KOPT-K1 (cell line): ENCODE results near the gene EEIG2.
"Not testable (repeated sequence)": the region's sequence is repeated elsewhere in the genome, so short reads cannot be mapped to it uniquely, and the experiment has no call there.

Source experiments
- H3K27ac ChIP-seq: fragments of 200-600 bp; sonication (generic); 2 replicates; pipeline ENCODE4 v1.5.1; 2016; ENCODE audit warnings: antibody characterized with exemption, mild to moderate bottlenecking, low read depth, low read length; ENCODE audit not compliant: poor library complexity, severe bottlenecking
- H3K36me3 ChIP-seq: fragments of 200-600 bp; sonication (generic); 2 replicates; pipeline ENCODE4 v1.5.1; 2017; ENCODE audit warnings: antibody characterized with exemption, mild to moderate bottlenecking, low read length, moderate library complexity; ENCODE audit not compliant: insufficient read depth
- H3K9me3 ChIP-seq: fragments of 200-600 bp; sonication (generic); 2 replicates; pipeline ENCODE4 v1.5.1; 2017; ENCODE audit warnings: antibody characterized with exemption, low read length, mild to moderate bottlenecking; ENCODE audit not compliant: insufficient read depth, poor library complexity, severe bottlenecking

EEIG2 gene

DNA sequence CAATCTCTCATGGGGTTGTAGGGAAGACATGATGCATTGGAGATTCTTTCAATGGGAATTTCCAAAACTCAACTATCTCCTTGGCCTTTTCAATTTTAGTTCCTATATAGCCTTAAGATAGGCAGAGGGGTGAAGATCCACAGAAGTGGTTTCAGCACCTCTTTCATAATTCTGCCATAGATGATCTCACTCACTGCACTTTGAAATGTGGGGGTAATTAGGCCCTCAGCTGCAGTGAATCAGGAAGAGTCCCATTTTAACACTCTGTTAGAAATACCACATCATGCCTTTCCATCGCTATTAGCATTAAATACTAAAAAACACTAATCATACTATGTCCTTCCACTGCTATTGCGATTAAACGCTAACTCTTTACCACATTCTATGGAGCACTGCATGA, 25.1 kb upstream of the EEIG2 start:
- Histone ChIP-seq H3K27ac (no peak overlapping the region), H3K9me3 (peaks cover 7% of the 10 kb centered on the region), H3K36me3 (no peaks in the 10 kb centered on the region)

DNA sequence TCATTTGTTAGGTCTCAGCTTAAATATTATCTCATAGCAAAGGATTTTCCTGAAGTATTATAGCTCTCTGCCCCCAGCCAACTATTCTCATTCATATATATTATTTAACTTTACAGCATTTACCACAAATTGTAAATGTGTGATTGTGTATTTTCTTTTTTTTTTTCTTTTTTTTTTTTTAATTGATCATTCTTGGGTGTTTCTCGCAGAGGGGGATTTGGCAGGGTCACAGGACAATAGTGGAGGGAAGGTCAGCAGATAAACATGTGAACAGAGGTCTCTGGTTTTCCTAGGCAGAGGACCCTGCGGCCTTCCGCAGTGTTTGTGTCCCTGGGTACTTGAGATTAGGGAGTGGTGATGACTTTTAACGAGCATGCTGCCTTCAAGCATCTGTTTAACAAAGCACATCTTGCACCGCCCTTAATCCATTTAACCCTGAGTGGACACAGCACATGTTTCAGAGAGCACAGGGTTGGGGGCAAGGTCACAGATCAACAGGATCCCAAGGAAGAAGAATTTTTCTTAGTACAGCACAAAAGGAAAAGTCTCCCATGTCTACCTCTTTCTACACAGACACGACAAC, 24.5 kb upstream of the EEIG2 start:
- H3K36me3 ChIP-seq, H3K9me3 ChIP-seq, H3K27ac ChIP-seq: not testable (repeated sequence)

DNA sequence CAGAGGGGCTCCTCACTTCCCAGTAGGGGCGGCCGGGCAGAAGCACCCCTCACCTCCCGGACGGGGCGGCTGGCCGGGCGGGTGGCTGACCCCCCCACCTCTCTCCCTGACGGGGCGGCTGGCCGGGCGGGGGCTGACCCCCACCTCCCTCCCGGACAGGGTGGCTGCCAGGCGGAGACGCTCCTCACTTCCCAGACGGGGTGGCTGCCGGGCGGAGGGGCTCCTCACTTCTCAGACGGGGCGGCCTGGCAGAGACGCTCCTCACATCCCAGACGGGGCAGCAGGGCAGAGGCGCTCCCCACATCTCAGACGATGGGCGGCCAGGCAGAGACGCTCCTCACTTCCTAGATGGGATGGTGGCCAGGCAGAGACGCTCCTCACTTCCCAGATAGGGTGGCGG, 23.9 kb upstream of the EEIG2 start:
- not testable (repeated sequence) for H3K27ac ChIP-seq, H3K9me3 ChIP-seq, H3K36me3 ChIP-seq

DNA sequence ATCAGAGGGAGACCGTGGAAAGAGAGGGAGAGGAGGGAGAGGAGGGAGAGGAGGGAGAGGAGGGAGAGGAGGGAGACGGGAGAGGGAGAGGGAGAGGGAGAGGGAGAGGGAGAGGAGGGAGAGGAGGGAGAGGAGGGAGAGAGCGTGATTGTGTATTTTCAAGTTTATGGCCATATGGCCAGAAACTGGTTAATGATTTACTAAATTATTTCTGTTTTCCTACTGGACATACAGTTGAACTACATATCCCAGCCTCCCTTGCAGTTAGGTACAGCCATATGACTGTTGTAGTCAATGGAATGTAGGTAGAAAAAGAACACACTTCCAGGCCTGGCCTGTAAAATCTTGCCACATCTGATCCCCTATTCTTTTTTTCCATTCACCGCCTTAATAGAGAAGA, 23.1 kb upstream of the EEIG2 start:
- H3K9me3 ChIP-seq, H3K27ac ChIP-seq, H3K36me3 ChIP-seq: not testable (repeated sequence)

DNA sequence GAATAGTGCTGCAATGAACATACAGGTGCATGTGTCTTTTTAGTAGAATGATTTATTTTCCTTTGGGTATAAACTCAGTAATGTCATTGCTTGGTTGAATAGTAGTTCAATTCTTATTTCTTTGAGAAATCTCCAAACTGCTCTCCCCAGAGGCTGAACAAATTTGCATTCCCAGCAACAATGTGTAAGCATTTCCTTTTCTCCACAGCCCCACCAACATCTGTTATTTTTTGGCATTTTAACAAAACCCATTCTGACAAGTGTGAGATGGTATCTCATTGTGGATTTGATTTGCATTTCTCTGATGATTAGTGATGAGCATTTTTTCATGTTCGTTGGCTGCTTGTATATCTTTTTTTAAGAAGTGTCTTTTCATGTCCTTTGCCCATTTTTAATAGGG, 21.9 kb upstream of the EEIG2 start:
- Histone ChIP-seq H3K36me3 (no peaks in the 10 kb centered on the region), H3K27ac (no peak overlapping the region), H3K9me3 (peaks cover 7% of the 10 kb centered on the region)

DNA sequence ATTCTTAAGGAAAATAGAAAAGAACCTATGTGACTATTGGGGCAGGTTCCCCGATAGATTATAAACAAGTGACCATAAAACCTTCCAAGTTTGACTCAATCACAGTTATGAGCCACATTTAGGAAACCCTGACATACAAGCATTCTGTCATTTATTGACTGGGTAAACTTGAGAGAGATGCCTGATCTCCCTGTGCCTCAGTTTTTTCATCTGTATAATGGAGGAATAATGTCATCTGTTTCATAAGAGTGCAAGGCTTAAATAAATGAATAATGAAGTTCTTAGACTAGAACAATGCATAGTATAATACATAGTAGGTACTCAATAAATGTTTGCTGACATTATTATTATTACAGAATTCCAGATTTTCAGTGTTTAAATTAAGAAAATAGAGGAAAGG, 18.9 kb upstream of the EEIG2 start:
- Histone ChIP-seq H3K27ac (no peak overlapping the region), H3K9me3 (no peaks in the 10 kb centered on the region), H3K36me3 (no peaks in the 10 kb centered on the region)

DNA sequence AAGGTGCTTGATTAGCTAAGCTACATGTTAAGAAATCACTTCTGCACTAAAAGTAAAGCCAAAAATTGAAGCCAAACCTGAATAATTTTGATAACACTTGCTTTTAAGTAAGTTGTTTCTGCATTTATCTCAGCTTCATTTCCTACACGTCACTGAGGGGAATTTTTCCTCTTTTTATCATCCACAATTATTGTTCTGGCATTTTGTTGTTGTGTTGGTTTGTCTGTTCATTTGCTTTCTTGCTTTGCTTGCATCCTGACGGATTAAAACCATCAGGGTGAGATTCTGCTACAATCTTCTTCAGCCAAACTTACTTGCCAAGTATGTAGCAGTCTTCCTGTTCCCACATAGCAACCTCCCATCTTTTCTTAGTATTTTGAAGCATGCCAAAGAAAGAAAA, 18.0 kb upstream of the EEIG2 start:
- H3K36me3 ChIP-seq: no peaks in the 10 kb centered on the region
- H3K9me3 ChIP-seq: no peaks in the 10 kb centered on the region

DNA sequence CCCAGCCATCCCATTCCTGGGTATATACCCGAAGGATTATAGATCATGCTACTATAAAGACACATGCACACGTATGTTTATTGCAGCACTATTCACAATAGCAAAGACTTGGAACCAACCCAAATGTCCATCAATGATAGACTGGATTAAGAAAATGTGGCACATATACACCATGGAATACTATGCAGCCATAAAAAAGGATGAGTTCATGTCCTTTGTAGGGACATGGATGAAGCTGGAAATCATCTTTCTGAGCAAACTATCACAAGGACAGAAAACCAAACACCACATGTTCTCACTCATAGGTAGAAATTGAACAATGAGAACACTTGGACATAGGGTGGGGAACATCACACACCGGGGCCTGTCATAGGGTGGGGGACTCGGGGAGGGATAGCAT, 12.4 kb upstream of the EEIG2 start:
- H3K36me3 ChIP-seq, H3K27ac ChIP-seq, H3K9me3 ChIP-seq: not testable (repeated sequence)

More for the DNA sequence above, 18.0 kb upstream of the EEIG2 start:
- no peak overlapping the region for H3K27ac ChIP-seq

DNA sequence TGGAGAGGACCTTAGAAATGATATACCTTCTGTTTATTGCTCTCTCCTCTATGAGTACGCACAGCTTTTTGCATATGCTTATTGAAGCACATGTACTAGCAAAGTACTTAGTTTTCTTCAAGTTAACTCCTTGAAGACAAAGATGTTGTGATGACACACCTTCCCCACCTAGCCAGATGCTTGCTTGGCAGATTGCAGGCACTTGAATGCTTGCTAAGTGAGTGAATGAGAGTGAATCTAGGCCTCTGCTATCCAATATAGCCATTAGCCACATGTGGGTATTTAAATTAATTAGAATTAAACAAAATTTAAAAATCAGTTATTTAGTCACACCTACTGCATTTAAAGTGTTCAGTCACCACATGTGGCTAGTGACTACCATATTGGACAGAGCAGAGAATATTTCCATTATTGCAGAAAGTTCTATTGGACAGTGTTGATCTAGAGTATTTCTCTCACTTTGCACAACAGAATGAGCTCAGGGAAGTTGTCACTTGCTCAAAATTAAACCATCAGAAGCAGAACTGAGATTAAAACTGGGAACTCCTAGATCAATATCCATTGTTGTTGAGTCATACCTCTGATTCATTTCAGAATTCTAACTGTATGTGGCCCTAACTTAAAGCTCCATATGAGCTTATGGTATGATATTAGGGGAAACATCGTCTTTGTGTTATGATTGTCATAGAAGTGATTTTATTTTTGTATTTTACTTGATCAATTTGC, 8.6 kb upstream of the EEIG2 start:
- no peaks in the 10 kb centered on the region for H3K9me3 ChIP-seq
- no peak overlapping the region for H3K27ac ChIP-seq
- H3K36me3 ChIP-seq: no peaks in the 10 kb centered on the region

DNA sequence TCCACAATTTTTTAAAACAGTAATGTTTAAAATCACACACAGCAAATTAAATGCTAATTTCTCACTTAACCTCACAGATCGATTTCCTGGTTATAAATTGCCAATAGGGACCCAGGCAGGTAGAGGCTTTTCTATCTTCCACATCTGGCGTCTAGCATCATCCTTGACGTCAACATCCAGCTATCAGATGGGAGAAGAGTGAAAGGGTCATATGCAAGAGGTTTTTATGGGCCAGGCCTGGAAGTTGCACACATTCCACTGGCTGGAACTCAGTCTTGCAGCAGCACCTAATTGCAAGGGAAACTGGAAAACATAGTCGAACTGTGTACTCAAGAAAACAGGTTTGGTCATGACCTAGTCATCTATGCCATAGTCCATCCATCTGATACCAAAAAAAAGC, 6.0 kb upstream of the EEIG2 start:
- Histone ChIP-seq H3K27ac (no peak overlapping the region), H3K36me3 (no peaks in the 10 kb centered on the region)

DNA sequence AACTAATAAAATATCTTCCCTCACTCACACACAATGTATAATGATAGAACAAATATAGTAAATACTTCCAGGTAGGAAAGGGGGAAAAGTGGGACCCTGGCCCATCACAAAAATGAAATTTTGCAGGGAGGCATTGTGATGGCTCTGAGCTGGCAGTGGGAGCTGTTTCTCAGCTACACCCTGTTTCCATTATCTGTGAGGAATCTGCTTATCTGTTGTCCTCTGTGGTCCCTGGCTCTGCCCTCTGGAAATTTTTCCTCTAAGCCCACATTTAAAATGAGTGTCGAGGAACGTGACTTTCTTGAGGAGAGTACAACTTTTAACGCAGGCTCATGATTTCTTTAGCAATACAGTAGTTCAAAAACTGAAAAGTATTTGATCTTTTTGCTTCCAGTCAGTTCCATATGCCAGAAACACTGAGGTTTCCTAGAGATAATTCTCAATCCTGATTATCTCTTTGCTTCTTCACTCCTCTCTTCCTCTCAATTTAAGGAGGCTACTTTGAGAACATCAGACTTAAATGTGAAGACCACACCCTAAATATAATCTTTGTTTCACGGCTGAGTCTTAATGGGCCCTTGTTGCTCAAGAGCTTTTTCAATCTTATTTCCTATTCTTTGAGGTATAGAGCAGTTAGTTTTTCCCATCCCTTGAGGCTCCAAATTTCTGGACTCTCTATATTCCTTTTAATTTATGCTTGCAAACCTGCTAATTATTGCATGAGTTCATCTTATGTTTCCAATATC, 5.0 kb upstream of the EEIG2 start:
- Histone ChIP-seq H3K27ac (no peak overlapping the region), H3K36me3 (no peaks in the 10 kb centered on the region), H3K9me3 (no peaks in the 10 kb centered on the region)

More for the DNA sequence above, 6.0 kb upstream of the EEIG2 start:
- no peaks in the 10 kb centered on the region for H3K9me3 ChIP-seq

DNA sequence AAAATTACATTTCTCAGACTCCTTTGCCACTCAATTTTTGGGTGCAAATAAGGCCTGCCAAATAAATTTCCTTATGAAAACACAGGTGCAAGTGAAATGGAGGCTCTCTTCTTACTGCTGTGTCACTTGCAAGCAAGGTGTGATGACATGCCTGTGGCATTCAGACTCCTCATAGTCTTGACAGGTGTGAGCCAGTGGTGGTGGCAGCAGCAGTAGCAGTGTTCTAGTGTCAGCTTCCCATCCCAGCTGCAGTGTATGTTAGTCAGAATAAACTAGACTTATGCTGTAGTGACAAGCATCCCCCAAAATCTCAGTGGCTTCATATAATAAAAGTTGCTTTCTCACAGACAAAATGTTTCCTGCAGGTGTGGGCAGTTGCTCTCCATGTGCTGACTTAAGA, 3.8 kb upstream of the EEIG2 start:
- H3K36me3 ChIP-seq: no peaks in the 10 kb centered on the region
- H3K9me3 ChIP-seq: no peaks in the 10 kb centered on the region
- no peak overlapping the region for H3K27ac ChIP-seq

DNA sequence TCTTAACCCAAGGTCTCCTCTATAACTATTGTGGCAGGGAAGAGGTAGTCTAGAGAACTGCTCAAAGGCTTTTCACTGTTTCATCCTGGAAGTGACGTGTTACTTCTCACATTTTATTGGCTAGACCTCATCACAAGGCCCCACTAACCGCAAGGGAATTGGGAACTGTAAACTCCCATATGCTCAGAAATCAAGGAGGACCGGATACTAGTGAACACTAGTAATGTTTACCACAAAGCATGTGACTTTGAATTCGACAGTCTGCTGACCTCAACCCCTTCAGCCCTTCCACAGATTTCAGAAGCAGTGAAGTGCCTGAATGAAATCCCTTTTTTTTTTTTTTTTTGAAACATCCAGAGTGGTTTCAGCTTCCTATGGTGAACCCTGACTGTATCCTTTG, 3.4 kb upstream of the EEIG2 start:
- no peaks in the 10 kb centered on the region for H3K9me3 ChIP-seq
- no peak overlapping the region for H3K27ac ChIP-seq
- H3K36me3 ChIP-seq: no peaks in the 10 kb centered on the region

DNA sequence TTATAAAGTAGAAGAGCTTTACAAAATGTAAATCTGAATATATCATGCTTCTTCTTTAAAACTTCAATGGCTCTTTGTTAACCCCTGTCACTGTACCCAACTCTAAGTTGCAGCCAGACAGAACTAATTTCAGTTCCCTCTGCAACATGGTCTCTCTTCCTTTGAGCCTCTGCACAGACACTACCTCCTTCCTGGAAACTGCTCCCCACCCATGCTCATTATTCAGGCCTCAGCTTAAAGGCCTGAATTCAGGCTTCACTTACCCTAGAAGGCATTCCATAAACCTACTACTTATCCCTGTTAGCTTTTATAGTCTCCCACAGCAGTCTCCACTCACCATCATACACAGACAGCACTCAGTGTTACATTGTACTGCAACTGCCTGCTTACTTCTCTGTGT, 2.6 kb upstream of the EEIG2 start:
- Histone ChIP-seq H3K36me3 (no peaks in the 10 kb centered on the region), H3K27ac (peak overlapping the region; percentile 18), H3K9me3 (no peaks in the 10 kb centered on the region)

DNA sequence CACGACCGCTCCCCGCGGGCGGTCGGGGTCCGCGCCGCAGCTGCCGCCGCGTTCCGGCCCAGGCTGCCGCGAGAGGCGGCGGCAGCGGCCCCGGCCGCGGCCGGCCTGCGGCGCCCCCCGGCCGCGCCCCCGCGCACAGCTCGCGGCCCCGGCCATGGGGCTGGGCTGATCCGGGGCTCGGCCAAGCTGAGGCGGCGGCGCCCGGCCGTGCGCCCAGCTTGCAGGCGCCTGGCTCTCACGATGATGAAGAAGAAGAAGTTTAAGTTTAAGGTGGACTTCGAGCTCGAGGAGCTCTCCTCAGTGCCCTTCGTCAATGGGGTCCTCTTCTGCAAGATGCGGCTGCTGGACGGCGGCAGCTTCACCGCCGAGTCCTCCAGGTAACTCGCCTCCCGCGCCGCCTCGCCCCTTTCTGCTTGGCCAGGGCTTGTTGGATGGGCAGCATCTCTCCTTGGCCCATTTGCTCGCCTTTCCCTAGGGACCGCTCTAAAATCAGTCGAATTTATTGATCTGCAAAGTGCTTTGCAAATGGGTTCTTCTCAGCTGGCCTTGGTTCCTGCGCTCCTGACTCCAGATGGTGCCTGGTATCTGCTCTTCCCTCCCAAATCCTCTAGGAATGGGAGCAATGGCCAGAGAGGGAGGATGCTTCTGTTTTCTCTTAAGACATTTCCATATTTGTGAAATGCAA, 431 bp downstream of the EEIG2 start:
- H3K9me3 ChIP-seq: no peaks in the 10 kb centered on the region
- peak overlapping the region; percentile 74 for H3K27ac ChIP-seq

More for the DNA sequence above, 431 bp downstream of the EEIG2 start:
- H3K36me3 ChIP-seq: no peaks in the 10 kb centered on the region
